Parathyroid adenoma (tissue), 2 donors: ENCODE measurements around the gene HES7.

Experiments used
- H2AFZ ChIP-seq: fragments of 300-600 bp; sonication (generic); one replicate; pipeline ENCODE4 v1.7.0; 2017; ENCODE audit warnings: antibody characterized with exemption, mild to moderate bottlenecking
- H3K27ac ChIP-seq: fragments of 300-600 bp; sonication (generic); one replicate; pipeline ENCODE4 v1.7.0; 2017
- H3K27me3 ChIP-seq: fragments of 300-600 bp; sonication (generic); one replicate; pipeline ENCODE4 v1.7.0; 2017; ENCODE audit warnings: low read length; ENCODE audit not compliant: control insufficient read depth, insufficient read depth
- H3K36me3 ChIP-seq: fragments of 300-600 bp; sonication (generic); one replicate; pipeline ENCODE4 v1.7.0; 2017; ENCODE audit warnings: low read length; ENCODE audit not compliant: control insufficient read depth, insufficient read depth
- H3K4me1 ChIP-seq: fragments of 300-600 bp; sonication (generic); one replicate; pipeline ENCODE4 v1.7.0; 2017; ENCODE audit warnings: control low read depth
- H3K4me2 ChIP-seq: fragments of 300-600 bp; sonication (generic); one replicate; pipeline ENCODE4 v1.7.0; 2017; ENCODE audit warnings: low read length
- H3K4me3 ChIP-seq: fragments of 300-600 bp; sonication (generic); one replicate; pipeline ENCODE4 v1.7.0; 2017; ENCODE audit warnings: low read depth, low read length
- H3K79me2 ChIP-seq: fragments of 300-600 bp; sonication (generic); one replicate; pipeline ENCODE4 v1.7.0; 2017; ENCODE audit warnings: control low read depth
- H3K9ac ChIP-seq: fragments of 300-600 bp; sonication (generic); one replicate; pipeline ENCODE4 v1.7.0; 2017; ENCODE audit warnings: mild to moderate bottlenecking
- H3K9me3 ChIP-seq: fragments of 300-600 bp; sonication (generic); one replicate; pipeline ENCODE4 v1.7.0; 2017; ENCODE audit warnings: low read length; ENCODE audit not compliant: control insufficient read depth
- CTCF ChIP-seq: fragments of 300-600 bp; sonication (generic); IDR thresholded peaks from one replicate; pipeline ENCODE4 v1.7.0; 2017; ENCODE audit warnings: antibody characterized with exemption, mild to moderate bottlenecking
- donor health status: primary hyperparathyroidism.

HES7 gene

GRCh38 chr17:8155231-8155995 is 31.5 kb upstream of the HES7 start:
- Histone ChIP-seq H3K9ac (peak overlapping the region; percentile 100), H3K4me3 (peak overlapping the region; percentile 98), H3K36me3 (no peaks in the 10 kb centered on the region), H3K79me2 (peaks cover 32% of the 10 kb centered on the region), H3K27me3 (no peaks in the 10 kb centered on the region), H3K4me2 (peak overlapping the region; percentile 100), H2AFZ (no peak overlapping the region), H3K9me3 (no peaks in the 10 kb centered on the region), H3K27ac (peak overlapping the region; percentile 100), H3K4me1 (peaks cover 33% of the 10 kb centered on the region)
- no peak for TF ChIP-seq CTCF

- H3K4me1 ChIP-seq: peaks cover 34% of the 10 kb centered on the region
- no peak overlapping the region for H2AFZ ChIP-seq
Observed at GRCh38 chr17:8154608-8155155, 30.8 kb upstream of the HES7 start.

GRCh38 chr17:8153957-8154607 is 30.2 kb upstream of the HES7 start:
- Histone ChIP-seq H3K4me1 (peaks cover 34% of the 10 kb centered on the region), H3K9me3 (no peaks in the 10 kb centered on the region), H3K27ac (peak overlapping the region; percentile 100), H3K27me3 (no peaks in the 10 kb centered on the region), H3K79me2 (peaks cover 41% of the 10 kb centered on the region), H2AFZ (no peak overlapping the region), H3K36me3 (no peaks in the 10 kb centered on the region), H3K4me3 (peak overlapping the region; percentile 98), H3K4me2 (peak overlapping the region; percentile 100), H3K9ac (peak overlapping the region; percentile 100)
- no peak for TF ChIP-seq CTCF

More at GRCh38 chr17:8154608-8155155, 30.8 kb upstream of the HES7 start:
- H3K36me3 ChIP-seq: no peaks in the 10 kb centered on the region
- H3K79me2 ChIP-seq: peaks cover 36% of the 10 kb centered on the region
- H3K27ac ChIP-seq: peak overlapping the region; percentile 100
- H3K9ac ChIP-seq: peak overlapping the region; percentile 100
- no peaks in the 10 kb centered on the region for H3K27me3 ChIP-seq
- H3K4me3 ChIP-seq: peak overlapping the region; percentile 98
- TF ChIP-seq CTCF: no peak
- peak overlapping the region; percentile 100 for H3K4me2 ChIP-seq
- no peaks in the 10 kb centered on the region for H3K9me3 ChIP-seq

- Histone ChIP-seq H3K4me2 (peak overlapping the region; percentile 74), H3K4me3 (peak overlapping the region; percentile 89), H3K79me2 (peaks cover 43% of the 10 kb centered on the region), H3K9ac (no peak overlapping the region), H2AFZ (no peak overlapping the region), H3K27me3 (no peaks in the 10 kb centered on the region), H3K4me1 (peaks cover 33% of the 10 kb centered on the region), H3K27ac (peak overlapping the region; percentile 100), H3K9me3 (no peaks in the 10 kb centered on the region), H3K36me3 (no peaks in the 10 kb centered on the region)
- no peak for TF ChIP-seq CTCF
Observed at GRCh38 chr17:8153525-8153956, 29.6 kb upstream of the HES7 start.
